Lung (tissue), 12 donors: Measurements from ENCODE around the gene CLSTN2. TPM values are rescaled to one million over a fixed set of nuclear protein-coding genes. Genes with fewer than 3 reads are reported as not detected.

Source experiments
- ATAC-seq: fragments of 200-7000 bp; cut with Tn5 transposase; one replicate; pipeline ENCODE4 v1.9.1; 2020; ENCODE audit warnings: moderate number of reproducible peaks; ENCODE audit not compliant: insufficient read depth, low FRiP score
- DNase-seq, 3 donors: peaks; one replicate each; pipeline ENCODE4 v3.0.0-alpha.2; 2013 to 2017
- H3K27ac ChIP-seq, 2 donors: one replicate each; pipeline ENCODE4 v1.5.1; 2013; ENCODE audit warnings: mild to moderate bottlenecking in 2 of 2, moderate library complexity in 2 of 2, control low read depth in 1 of 2, inconsistent platforms in 1 of 2, low read depth in 1 of 2, low read length in 1 of 2
- H3K27me3 ChIP-seq, 3 donors: one replicate each; pipeline ENCODE4 v1.5.1; 2013; ENCODE audit warnings: low read length in 2 of 3; ENCODE audit not compliant: control insufficient read depth in 3 of 3, insufficient read depth in 3 of 3
- H3K36me3 ChIP-seq, 4 donors: one replicate each; pipeline ENCODE4 v1.5.1; 2013; ENCODE audit warnings: low read length in 4 of 4, mild to moderate bottlenecking in 1 of 4, moderate library complexity in 1 of 4; ENCODE audit not compliant: control insufficient read depth in 4 of 4, insufficient read depth in 4 of 4
- H3K4me1 ChIP-seq, 5 donors: one replicate each; pipeline ENCODE4 v1.5.1; 2013; ENCODE audit warnings: low read length in 5 of 5, mild to moderate bottlenecking in 2 of 5, moderate library complexity in 1 of 5; ENCODE audit not compliant: control insufficient read depth in 5 of 5, insufficient read depth in 5 of 5
- H3K4me3 ChIP-seq: one replicate; pipeline ENCODE4 v1.5.1; 2013; ENCODE audit warnings: mild to moderate bottlenecking, control low read depth, moderate library complexity
- H3K9ac ChIP-seq, 2 donors: one replicate each; pipeline ENCODE4 v1.5.1; 2013; ENCODE audit warnings: low read length in 2 of 2, control low read depth in 1 of 2; ENCODE audit not compliant: insufficient read depth in 1 of 2
- H3K9me3 ChIP-seq, 4 donors: one replicate each; pipeline ENCODE4 v1.5.1; 2013; ENCODE audit warnings: low read length in 3 of 4, mild to moderate bottlenecking in 1 of 4, moderate library complexity in 1 of 4; ENCODE audit not compliant: control insufficient read depth in 4 of 4, insufficient read depth in 3 of 4
- WGBS, 2 donors: extraction: QIAGEN DNeasy Blood & Tissue Kit; methylation state at CpG; one replicate each; pipeline ENCODE4 v1.1.7; 2013; 5-methylcytosine and 5-hydroxymethylcytosine counted together
- polyA plus RNA-seq, 2 donors: library from polyadenylated mRNA; stranded (reverse); fragments of 200-250 nt; gene quantifications; one replicate each; pipeline ENCODE4 v1.2.1, GENCODE V29; 2013
- total RNA-seq, 2 donors: library from RNA; depleted of rRNA in 1 of 2; stranded (reverse); fragments of >200 nt in 1 of 2; gene quantifications; one replicate each; pipeline ENCODE4 v1.2.1, GENCODE V29; 2014 to 2021
- TF ChIP-seq, protein P1 (sequence below): IDR thresholded peaks from 2 replicates; pipeline ENCODE4 v1.5.1; 2012; ENCODE audit warnings: mild to moderate bottlenecking; ENCODE audit errors: control extremely low read depth, extremely low read depth
- donor health status: control.
- donor health status: control.
- donor health status: Bipolar disorder and iron deficiency.
- donor health status: healthy.
- donor health status: DM: yes; HTN: yes; CAD: no.

CLSTN2 gene
- total and polyA plus RNA-seq, 4 donors, result 0.07 to 2.4 (median 1.3) TPM

DNA sequence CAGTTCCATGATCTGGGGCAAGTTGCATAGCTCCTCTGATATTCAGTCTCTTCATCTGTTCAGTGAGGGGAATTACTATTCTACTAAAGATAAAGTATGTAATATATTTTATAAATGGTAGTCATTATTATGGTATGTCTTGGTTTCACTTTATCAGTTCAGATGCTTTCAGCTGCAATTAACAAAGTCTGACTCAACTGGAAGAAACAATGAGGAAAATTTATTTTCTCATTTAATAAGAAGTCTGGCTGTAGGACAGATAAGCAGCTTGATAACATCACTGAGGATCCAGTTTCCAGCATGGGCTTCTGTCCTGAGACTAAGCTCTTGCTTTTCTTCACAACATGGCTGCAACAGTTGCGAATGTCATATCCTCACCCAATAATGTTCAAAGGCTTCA is 388.6 kb downstream of the CLSTN2 start:
- TF ChIP-seq, protein P1, sequence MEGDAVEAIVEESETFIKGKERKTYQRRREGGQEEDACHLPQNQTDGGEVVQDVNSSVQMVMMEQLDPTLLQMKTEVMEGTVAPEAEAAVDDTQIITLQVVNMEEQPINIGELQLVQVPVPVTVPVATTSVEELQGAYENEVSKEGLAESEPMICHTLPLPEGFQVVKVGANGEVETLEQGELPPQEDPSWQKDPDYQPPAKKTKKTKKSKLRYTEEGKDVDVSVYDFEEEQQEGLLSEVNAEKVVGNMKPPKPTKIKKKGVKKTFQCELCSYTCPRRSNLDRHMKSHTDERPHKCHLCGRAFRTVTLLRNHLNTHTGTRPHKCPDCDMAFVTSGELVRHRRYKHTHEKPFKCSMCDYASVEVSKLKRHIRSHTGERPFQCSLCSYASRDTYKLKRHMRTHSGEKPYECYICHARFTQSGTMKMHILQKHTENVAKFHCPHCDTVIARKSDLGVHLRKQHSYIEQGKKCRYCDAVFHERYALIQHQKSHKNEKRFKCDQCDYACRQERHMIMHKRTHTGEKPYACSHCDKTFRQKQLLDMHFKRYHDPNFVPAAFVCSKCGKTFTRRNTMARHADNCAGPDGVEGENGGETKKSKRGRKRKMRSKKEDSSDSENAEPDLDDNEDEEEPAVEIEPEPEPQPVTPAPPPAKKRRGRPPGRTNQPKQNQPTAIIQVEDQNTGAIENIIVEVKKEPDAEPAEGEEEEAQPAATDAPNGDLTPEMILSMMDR, result no peak
- H3K9ac ChIP-seq, result no peak overlapping the region
- H3K4me3 ChIP-seq, result no peak overlapping the region
- no peaks in the 10 kb centered on the region for H3K36me3 ChIP-seq
- ATAC-seq (no peak), DNase-seq (no peak)
- no peaks in the 10 kb centered on the region for H3K4me1 ChIP-seq
- H3K9me3 ChIP-seq, result peaks cover 0 to 5% (median 0%) of the 10 kb centered on the region in 4 donors
- H3K27ac ChIP-seq, result no peak overlapping the region
- H3K27me3 ChIP-seq, result no peaks in the 10 kb centered on the region
- 85 to 88% methylated on average over 1 of the region's 1 CpG for WGBS, 2 donors

GRCh38 chr3:140332131-140332530 is 397.1 kb downstream of the CLSTN2 start:
- Histone ChIP-seq H3K4me3 (no peak overlapping the region), H3K9me3 (no peaks in the 10 kb centered on the region), H3K9ac (no peak overlapping the region), H3K27me3 (no peaks in the 10 kb centered on the region), H3K27ac (no peak overlapping the region), H3K36me3 (no peaks in the 10 kb centered on the region), H3K4me1 (no peaks in the 10 kb centered on the region)
- DNase-seq (no peak), ATAC-seq (no peak)
- 22 to 29% methylated on average over 2 of the region's 2 CpGs for WGBS, 2 donors
- TF ChIP-seq, protein P1, result no peak

DNA sequence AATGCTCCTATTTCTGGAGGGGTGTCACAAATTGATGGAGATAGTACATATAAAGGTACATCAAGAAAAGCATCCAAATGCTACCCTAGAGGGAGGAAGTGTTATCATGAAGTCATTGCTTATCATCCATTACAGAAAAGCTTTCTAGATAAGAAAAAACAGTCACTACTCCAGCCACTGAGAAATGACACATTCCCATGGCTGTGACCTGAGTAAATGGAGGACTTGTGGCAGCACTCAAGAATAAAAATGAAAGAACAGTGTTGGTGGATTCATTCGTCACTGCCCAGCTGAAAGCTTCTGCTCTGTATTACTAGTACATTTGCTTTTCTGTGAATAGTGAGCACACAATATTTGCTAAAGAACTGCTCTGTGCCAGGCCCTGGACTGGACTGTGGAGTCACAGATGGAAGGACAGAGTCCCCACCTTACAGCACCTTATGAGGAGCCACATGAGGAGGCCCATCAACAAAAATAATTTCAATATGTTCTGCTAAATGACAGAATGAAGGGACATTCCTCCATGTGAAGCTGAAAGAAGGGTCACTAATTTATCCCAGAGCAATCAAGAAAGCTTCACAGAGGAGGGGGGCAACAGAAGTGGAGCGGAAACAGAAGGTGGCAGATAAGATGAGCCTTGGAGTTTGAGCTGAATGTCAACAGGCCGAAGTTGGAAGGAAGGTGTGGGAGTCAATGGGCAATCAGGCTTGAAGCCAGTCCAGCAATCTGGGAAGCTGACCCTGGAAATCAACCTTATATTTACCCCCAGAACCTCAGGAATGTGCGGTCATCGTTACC is 399.3 kb downstream of the CLSTN2 start:
- Histone ChIP-seq H3K9me3 (no peaks in the 10 kb centered on the region), H3K36me3 (no peaks in the 10 kb centered on the region), H3K9ac (no peak overlapping the region), H3K27me3 (no peaks in the 10 kb centered on the region), H3K4me1 (no peaks in the 10 kb centered on the region), H3K27ac (no peak overlapping the region), H3K4me3 (no peak overlapping the region)
- DNase-seq, result no peak
- TF ChIP-seq, protein P1, result no peak
- no peak for ATAC-seq
- WGBS, 2 donors, result 73 to 90% methylated on average over 5 of the region's 5 CpGs

GRCh38 chr3:140336465-140336864 is 401.5 kb downstream of the CLSTN2 start:
- no peaks in the 10 kb centered on the region for H3K27me3 ChIP-seq
- WGBS, 2 donors, result 67 to 72% methylated on average over 3 of the region's 3 CpGs
- DNase-seq (no peak), ATAC-seq (no peak)
- no peak overlapping the region for H3K4me3 ChIP-seq
- H3K9ac ChIP-seq, result no peak overlapping the region
- TF ChIP-seq, protein P1, result no peak
- H3K36me3 ChIP-seq, result no peaks in the 10 kb centered on the region
- no peaks in the 10 kb centered on the region for H3K4me1 ChIP-seq
- H3K27ac ChIP-seq, result no peak overlapping the region
- H3K9me3 ChIP-seq, result no peaks in the 10 kb centered on the region
